Gastroesophageal sphincter (tissue), 4 donors: Measurements from ENCODE around the gene ITPK1. TPM values are rescaled to one million over a fixed set of nuclear protein-coding genes. Genes with fewer than 3 reads are reported as not detected.

Experiments used
- ATAC-seq: fragments of 150-250 bp; one replicate; pipeline ENCODE4 v1.9.1; 2016; ENCODE audit warnings: mild to moderate bottlenecking, moderate library complexity
- H3K27ac ChIP-seq, 4 donors: fragments of 200-600 bp; sonication (generic) in 3 of 4; 1 replicate in 3 of 4; 2 replicates in 1 of 4; pipeline ENCODE4 v1.5.1; 2016 to 2019
- H3K27me3 ChIP-seq: fragments of 200-600 bp; sonication (generic); one replicate; pipeline ENCODE4 v1.5.1; 2019
- H3K36me3 ChIP-seq, 2 donors: fragments of 200-600 bp; sonication (generic); one replicate each; pipeline ENCODE4 v1.5.1; 2019; ENCODE audit warnings: control low read depth in 1 of 2
- H3K4me1 ChIP-seq, 3 donors: fragments of 200-600 bp; sonication (generic); 1 replicate in 2 of 3; 2 replicates in 1 of 3; pipeline ENCODE4 v1.5.1; 2016 to 2019; ENCODE audit warnings: control low read depth in 2 of 3
- H3K4me3 ChIP-seq, 2 donors: fragments of 200-600 bp; sonication (generic); one replicate each; pipeline ENCODE4 v1.5.1; 2019; ENCODE audit warnings: mild to moderate bottlenecking in 1 of 2, moderate library complexity in 1 of 2
- H3K9me3 ChIP-seq, 3 donors: fragments of 200-600 bp; sonication (generic); one replicate each; pipeline ENCODE4 v1.5.1; 2017 to 2019; ENCODE audit warnings: control low read depth in 2 of 3
- CTCF ChIP-seq, 4 experiments: fragments of 200-600 bp in 2 of 4; fragments of 450-650 bp in 2 of 4; sonication (generic) in 1 of 4; IDR thresholded peaks; one replicate each; pipeline ENCODE4 v1.5.1; 2017 to 2019; ENCODE audit warnings: antibody characterized with exemption in 4 of 4, mild to moderate bottlenecking in 2 of 4, moderate library complexity in 2 of 4
- EP300 ChIP-seq: sonication (generic); formaldehyde crosslinking; IDR thresholded peaks from one replicate; pipeline ENCODE4 v1.6.1; 2017; ENCODE audit warnings: antibody characterized with exemption, mild to moderate bottlenecking
- POLR2A ChIP-seq, 2 donors: fragments of 450-650 bp; IDR thresholded peaks; one replicate each; pipeline ENCODE4 v1.6.1; 2017; ENCODE audit warnings: antibody characterized with exemption in 2 of 2, mild to moderate bottlenecking in 2 of 2, moderate library complexity in 1 of 2
- POLR2AphosphoS5 ChIP-seq: sonication (generic); formaldehyde crosslinking; IDR thresholded peaks from one replicate; pipeline ENCODE4 v1.6.1; 2017; ENCODE audit warnings: antibody characterized with exemption
- WGBS, 2 donors: methylation state at CpG; one replicate each; pipeline ENCODE4 v1.1.5; 2018; ENCODE audit warnings: low coverage in 1 of 2; 5-methylcytosine and 5-hydroxymethylcytosine counted together
- total RNA-seq, 4 donors: library from RNA; depleted of rRNA; stranded (reverse); fragments of >200 nt; gene quantifications; one replicate each; pipeline ENCODE4 v1.1.0, GENCODE V29; 2016

Gene ITPK1
- total RNA-seq, 4 donors from 2014 or later, result 68.8 to 201 (median 134) TPM

- H3K27ac ChIP-seq, result peak overlapping the region in 3 of 4 donors; percentile 63 to 90 (median 89)
- 82 to 83% methylated on average over 2 to 8 of the region's 13 CpGs for WGBS, 2 donors
- no peaks in the 10 kb centered on the region for H3K9me3 ChIP-seq
- no peaks in the 10 kb centered on the region for H3K27me3 ChIP-seq
- no peak overlapping the region for H3K4me3 ChIP-seq
- no peak for ATAC-seq
- H3K36me3 ChIP-seq, result peaks cover 0 to 5% of the 10 kb centered on the region in 2 donors
- no peak for TF ChIP-seq POLR2AphosphoS5
- no peak for TF ChIP-seq CTCF (IDR thresholded peaks at IDR 0.05)
- no peak for TF ChIP-seq POLR2A (IDR thresholded peaks at IDR 0.05)
- TF ChIP-seq EP300, result no peak
- H3K4me1 ChIP-seq, result peaks cover 10 to 100% (median 83%) of the 10 kb centered on the region in 3 donors
Measured at GRCh38 chr14:93010522-93011140, 105.1 kb downstream of the ITPK1 start.

- Histone ChIP-seq H3K4me1 (peaks cover 10 to 100% (median 84%) of the 10 kb centered on the region in 3 donors), H3K9me3 (no peaks in the 10 kb centered on the region), H3K27ac (peak overlapping the region in 3 of 4 donors; percentile 63 to 90 (median 89)), H3K27me3 (no peaks in the 10 kb centered on the region), H3K36me3 (peaks cover 0 to 5% of the 10 kb centered on the region in 2 donors), H3K4me3 (no peak overlapping the region)
- no peak for ATAC-seq
- no peak for TF ChIP-seq POLR2AphosphoS5
- no peak for TF ChIP-seq EP300
- TF ChIP-seq CTCF (IDR thresholded peaks at IDR 0.05), result no peak
- TF ChIP-seq POLR2A (IDR thresholded peaks at IDR 0.05), result no peak
- WGBS, 2 donors, result 65 to 72% methylated on average over 5 to 11 of the region's 11 CpGs
Measured at GRCh38 chr14:93010130-93010499, 105.6 kb downstream of the ITPK1 start.

- no peaks in the 10 kb centered on the region for H3K9me3 ChIP-seq
- 60 to 80% methylated on average over 1 to 2 of the region's 17 CpGs for WGBS, 2 donors
- TF ChIP-seq POLR2AphosphoS5, result peak; percentile 35
- TF ChIP-seq EP300, result no peak
- no peak for TF ChIP-seq POLR2A (IDR thresholded peaks at IDR 0.05)
- TF ChIP-seq CTCF (IDR thresholded peaks at IDR 0.05), result no peak
- ATAC-seq, result peak; percentile 55
- no peak overlapping the region for H3K4me3 ChIP-seq
- no peaks in the 10 kb centered on the region for H3K36me3 ChIP-seq
- peak overlapping the region in 3 of 4 donors; percentile 63 to 90 (median 89) for H3K27ac ChIP-seq
- no peaks in the 10 kb centered on the region for H3K27me3 ChIP-seq
- H3K4me1 ChIP-seq, result peaks cover 10 to 100% (median 81%) of the 10 kb centered on the region in 3 donors
Measured at GRCh38 chr14:93009471-93010129, 106.1 kb downstream of the ITPK1 start.

- TF ChIP-seq POLR2AphosphoS5, result peak; percentile 6
- TF ChIP-seq EP300, result no peak
- TF ChIP-seq POLR2A (IDR thresholded peaks at IDR 0.05), result no peak
- no peaks in the 10 kb centered on the region for H3K36me3 ChIP-seq
- H3K4me1 ChIP-seq, result peaks cover 10 to 100% (median 77%) of the 10 kb centered on the region in 3 donors
- WGBS, 2 donors, result 0 to 33% methylated on average over 1 to 3 of the region's 9 CpGs
- H3K27me3 ChIP-seq, result no peaks in the 10 kb centered on the region
- peak overlapping the region in 3 of 4 donors; percentile 80 to 90 (median 89) for H3K27ac ChIP-seq
- no peak for ATAC-seq
- H3K9me3 ChIP-seq, result no peaks in the 10 kb centered on the region
- H3K4me3 ChIP-seq, result no peak overlapping the region
Measured at GRCh38 chr14:93008381-93008780, 107.3 kb downstream of the ITPK1 start.

GRCh38 chr14:93007225-93007997 is 108.3 kb downstream of the ITPK1 start:
- no peaks in the 10 kb centered on the region for H3K27me3 ChIP-seq
- TF ChIP-seq POLR2AphosphoS5 (peak; percentile 80), POLR2A (IDR thresholded peaks at IDR 0.05) (no peak), CTCF (IDR thresholded peaks at IDR 0.05) (no peak), EP300 (no peak)
- no peak overlapping the region for H3K4me3 ChIP-seq
- 100% methylated on average over 1 of the region's 15 CpGs; no CpG with 5 or more reads in 1 of the 2 donors for WGBS, 2 donors
- H3K27ac ChIP-seq, result peak overlapping the region in 3 of 4 donors; percentile 80 to 90 (median 89)
- no peaks in the 10 kb centered on the region for H3K36me3 ChIP-seq
- H3K9me3 ChIP-seq, result no peaks in the 10 kb centered on the region
- peaks cover 6 to 100% (median 69%) of the 10 kb centered on the region in 3 donors for H3K4me1 ChIP-seq
- ATAC-seq, result peak; percentile 51
